ENCODE data around the gene SPTSSB.

Gene SPTSSB

DNA sequence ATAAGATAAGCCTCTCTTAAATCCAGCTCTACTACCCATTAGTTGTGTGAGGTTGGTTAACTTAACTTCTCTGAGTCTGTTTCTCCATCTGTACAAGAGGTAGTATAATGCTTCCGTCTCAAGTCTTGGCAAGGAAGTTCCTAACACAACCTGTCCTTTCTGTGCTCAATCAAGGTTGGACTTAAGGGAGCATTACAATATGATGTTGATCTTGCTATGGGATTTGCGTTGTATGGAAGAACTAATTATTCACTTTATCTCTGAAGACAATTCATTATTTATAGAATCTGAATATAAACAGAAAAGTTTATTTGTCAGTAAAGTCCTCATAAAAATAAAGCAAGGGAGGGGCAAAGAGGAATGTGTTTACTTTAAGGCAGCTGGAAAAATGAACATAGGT, 18.9 kb upstream of the SPTSSB start:
- DNase-seq: no peak

GRCh38 chr3:161389445-161390035, 18.2 kb upstream of the SPTSSB start:
- DNase-seq: no peak

GRCh38 chr3:161388855-161389254, 17.5 kb upstream of the SPTSSB start:
- no peak for DNase-seq

DNA sequence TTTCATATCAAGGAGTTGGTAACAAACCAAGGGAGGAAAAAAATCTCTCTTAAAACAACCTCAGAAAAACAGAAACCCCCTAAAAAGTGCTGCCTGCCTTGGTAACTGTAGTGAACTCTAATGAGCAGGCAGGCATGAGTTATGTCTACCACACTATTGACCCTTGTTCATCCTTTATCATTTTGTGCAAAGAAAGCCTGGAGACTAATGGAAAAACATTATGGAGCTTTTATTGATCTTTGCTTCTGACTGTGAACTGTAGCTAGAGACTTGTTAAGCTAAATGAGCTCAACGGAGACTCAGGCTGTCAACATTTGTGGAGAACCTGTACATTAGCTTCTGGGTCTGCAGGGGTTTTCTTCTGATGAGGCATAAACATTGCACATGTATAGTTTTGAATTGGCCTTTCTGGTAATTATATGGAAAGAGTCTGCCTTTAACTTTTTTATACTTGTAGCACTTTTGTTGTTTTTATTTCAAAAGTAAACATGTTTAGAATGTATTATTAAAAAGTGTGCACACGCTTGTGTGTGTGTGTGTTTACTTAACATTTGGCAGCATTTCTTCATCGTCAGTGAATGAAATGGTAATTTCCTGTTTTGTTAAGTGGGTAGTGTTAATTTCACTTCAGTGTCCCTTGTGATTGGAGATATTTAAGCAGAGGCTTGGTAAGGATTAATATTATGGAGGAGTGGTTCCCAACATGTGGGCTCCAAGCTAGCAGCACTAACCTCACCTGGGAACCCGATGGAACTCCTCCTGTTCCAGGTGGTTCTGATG, 15.9 kb upstream of the SPTSSB start:
- DNase-seq: no peak

DNA sequence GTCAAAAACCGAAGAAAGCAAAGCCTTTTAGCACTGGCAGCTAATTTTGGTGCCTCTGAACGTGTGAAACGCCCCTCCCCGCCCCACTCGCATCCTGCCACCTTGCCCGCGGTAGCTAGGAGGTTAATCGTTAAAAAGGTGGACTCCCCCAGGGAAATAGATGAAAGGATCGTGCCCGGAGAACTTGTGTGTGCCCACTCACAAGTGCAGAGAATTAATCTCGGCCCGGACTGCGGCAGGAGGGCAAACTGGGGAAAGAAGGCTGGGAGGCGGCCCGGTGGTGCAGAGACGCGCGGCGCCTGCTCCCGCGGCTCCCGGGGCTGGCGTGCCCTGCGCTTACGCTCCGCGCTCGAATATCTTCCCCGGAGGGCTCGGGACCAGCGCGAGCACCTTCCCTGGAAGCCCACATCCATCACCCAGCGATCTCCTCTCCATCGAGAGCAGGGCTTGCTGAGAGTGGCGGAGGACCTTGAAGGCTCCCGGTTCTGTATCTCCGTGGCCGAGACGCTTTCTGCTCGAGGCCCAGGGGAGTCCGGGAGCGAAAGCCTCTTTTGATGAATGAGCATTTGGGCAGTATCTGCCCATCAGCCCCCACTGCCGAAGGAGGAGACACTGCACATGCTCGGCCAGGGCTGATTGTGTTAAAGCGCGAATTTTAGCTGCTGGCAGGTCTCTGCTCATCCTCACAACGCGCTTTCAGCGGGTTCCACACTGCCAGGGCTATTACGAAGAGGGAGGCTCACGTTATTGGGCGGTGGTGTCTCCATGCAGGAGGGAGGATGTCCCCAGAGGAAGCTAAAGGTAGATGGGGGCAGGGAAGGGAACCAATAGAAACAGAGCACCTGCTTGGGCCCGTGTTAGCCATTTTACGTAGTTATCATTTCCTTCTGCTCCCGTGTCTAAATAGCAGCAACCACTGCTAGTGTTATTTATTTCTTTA, 1.3 kb upstream of the SPTSSB start:
- DNase-seq: peak; percentile 25 to 31

GRCh38 chr3:161369531-161369930, 1.8 kb downstream of the SPTSSB start:
- DNase-seq: no peak

GRCh38 chr3:161366094-161366493, 5.2 kb downstream of the SPTSSB start:
- no peak for DNase-seq

GRCh38 chr3:161358488-161358887, 12.8 kb downstream of the SPTSSB start:
- no peak for DNase-seq

DNA sequence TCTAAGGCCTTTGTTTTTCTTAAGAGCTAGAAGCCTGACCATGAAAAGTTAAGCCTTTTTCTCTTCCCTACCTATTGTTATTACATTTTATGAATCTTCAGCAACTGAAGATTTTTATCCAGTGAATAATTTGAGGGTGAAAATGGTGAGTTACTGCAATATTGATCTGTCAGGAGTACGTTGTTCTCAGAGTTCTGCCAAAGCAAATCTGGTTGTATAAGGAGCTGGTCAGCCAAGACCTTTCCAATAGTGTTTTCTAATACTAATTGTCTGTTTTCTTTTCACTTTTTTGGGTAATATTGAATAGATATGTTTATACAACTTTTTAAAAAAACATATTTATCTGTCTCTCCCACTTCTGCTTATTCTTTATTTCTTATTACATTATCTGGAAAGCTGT, 15.0 kb downstream of the SPTSSB start:
- DNase-seq: no peak

- DNase-seq: no peak
Observed at GRCh38 chr3:161355508-161355907, 15.8 kb downstream of the SPTSSB start.

DNA sequence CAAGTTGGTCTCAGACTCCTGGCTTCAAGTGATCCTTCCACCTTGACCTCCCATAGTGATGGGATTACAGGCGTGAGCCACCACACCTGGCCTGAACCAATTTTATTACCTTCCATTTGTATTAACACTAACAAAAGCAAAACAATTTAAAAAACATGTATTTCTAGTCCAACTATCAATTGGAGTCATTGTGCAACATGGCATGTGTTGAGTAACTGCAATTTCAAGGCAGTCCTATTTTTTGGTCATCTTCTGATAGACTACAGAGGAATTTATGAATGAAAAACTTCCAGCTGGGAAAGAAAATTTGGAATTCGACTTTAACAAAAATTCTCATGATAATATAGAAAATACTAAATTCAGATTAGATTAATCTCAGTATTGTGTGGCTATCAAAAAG, 16.8 kb downstream of the SPTSSB start:
- DNase-seq: no peak

DNA sequence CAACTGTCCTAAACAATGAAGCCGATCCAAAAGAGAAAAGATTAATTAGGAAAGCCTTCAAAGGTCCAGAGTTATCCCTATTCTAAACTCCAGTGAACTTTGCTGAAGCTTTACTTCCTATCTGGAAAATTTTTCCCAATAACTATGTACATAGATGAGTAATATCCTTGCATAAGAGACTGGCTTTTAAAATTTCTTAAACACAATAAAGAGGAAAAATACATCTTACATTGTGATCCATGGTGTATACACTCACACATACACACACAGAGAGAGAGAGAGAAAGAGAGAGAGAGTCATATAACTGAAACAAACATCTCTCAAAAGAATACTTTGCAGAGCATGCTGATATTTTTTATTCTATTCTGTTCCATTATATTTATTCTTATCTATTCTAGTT, 20.0 kb downstream of the SPTSSB start:
- DNase-seq: no peak

DNA sequence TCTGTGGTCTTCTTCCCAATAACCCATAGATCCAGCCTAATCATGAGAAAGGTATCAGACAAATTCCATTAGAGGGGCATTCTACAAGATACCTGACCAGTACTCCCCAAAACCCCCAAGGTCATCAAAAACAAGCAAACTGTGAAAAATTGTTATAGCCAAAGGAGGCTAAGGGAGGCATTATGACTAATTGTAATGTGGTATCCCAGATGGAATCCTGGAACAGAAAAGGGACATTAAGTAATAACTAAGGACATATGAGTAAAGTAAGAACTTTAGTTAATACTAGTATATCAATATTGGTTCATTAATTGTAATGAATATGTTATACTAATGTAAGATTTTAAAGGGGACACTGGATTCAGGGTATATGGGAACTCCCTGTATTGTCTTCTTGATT, 20.4 kb downstream of the SPTSSB start:
- no peak for DNase-seq

GRCh38 chr3:161349529-161350312, 21.6 kb downstream of the SPTSSB start:
- DNase-seq: peak; percentile 4 to 21

DNA sequence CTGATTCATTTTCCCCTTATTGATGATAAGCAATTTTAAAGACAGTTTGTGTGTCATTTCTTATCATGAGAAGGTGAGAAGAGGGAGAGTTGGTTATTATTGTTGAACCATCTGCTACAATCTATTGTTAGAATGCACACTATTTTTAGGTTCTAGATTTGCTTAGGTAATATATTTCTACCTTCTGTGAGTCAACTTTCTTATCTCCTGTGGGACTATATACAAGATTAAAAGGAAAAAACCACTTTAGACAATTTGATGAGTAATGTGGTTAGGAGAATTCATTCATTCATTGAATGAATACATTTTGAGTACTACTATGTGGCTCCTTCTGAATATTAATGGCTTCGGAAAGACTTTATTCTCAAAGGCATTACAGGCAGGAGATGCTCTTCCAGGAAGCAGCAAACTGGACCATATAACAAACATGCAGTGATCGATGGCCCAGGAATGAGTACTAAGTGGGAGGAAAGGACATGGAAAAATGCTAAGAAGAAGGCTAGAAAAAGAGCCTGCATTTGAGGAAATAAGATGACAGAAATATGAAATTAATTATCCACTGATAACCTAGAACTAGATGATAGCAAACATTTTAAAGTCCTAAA, 22.4 kb downstream of the SPTSSB start:
- no peak for DNase-seq

DNA sequence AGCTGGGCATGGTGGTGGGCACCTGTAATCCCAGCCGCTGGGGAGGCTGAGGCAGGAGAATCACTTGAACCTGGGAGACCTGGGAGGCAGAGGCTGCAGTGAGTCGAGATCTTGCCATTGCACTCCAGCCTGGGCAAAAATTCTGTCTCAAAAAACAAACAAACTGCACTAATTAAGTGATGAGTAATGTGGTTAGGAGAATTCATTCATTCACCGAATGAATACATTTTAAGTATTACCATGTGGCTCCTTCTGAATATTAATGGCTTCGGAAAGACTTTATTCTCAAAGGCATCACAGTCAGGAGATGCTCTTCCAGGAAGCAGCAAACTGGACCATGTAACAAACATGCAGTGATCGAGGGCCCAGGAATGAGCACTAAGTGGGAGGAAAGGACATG, 23.6 kb downstream of the SPTSSB start:
- DNase-seq: no peak

DNA sequence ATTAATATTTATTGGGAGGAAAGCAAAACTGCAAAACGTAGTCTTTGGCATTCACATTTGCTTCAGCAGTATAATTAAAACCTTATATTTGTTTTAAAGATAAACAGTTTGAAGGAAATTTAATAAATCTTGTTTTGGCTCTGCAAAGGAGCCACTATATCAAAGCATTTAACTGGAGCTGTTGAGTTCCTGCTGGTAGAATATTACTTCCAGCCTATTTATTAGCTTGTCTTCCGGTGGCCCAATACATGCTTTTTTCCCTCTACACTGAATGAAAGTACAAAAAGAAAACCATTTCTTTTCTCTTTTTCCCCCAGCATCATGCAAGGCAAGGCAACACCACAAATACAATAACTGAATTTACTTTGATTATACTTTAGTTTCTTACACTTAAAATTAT, 26.3 kb downstream of the SPTSSB start:
- DNase-seq: no peak

DNA sequence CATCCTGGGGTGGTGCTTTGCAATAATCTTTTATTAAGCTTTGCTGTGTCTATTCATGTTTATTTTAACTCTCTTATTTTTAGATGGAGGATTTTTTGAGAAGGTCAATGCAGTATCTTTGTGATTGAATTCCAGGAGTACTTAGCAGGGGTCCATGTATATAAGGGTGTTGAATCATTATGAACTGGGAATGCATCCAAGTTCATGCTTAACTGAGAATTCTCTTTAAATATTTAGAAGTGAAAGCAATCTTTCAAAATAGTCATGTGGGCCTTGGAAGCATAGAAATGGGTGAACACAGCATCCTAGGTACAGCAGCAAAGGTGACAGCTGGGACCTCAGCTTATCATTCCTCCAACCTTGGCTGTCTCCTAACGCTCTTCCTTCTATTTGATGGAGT, 27.3 kb downstream of the SPTSSB start:
- DNase-seq: no peak

GRCh38 chr3:161343540-161343939, 27.8 kb downstream of the SPTSSB start:
- no peak for DNase-seq

DNA sequence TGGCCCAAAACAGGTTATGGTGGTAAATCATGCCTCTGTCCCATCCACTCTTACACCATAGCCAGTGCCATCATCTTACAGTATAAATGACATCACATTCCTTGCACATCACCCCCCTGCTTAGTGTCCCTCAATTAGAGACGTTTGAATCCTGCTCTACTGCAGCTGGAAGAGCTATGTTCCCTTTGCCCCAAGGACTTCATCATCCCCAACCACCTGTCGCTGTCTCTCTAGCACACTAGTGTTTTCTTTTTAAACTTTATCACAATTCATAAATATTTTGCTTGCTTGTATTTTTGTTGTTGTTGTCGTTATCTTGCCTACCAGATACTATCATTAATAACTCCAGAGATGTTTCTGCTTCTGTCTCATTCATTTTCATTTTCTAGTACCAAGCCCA, 28.7 kb downstream of the SPTSSB start:
- no peak for DNase-seq

DNA sequence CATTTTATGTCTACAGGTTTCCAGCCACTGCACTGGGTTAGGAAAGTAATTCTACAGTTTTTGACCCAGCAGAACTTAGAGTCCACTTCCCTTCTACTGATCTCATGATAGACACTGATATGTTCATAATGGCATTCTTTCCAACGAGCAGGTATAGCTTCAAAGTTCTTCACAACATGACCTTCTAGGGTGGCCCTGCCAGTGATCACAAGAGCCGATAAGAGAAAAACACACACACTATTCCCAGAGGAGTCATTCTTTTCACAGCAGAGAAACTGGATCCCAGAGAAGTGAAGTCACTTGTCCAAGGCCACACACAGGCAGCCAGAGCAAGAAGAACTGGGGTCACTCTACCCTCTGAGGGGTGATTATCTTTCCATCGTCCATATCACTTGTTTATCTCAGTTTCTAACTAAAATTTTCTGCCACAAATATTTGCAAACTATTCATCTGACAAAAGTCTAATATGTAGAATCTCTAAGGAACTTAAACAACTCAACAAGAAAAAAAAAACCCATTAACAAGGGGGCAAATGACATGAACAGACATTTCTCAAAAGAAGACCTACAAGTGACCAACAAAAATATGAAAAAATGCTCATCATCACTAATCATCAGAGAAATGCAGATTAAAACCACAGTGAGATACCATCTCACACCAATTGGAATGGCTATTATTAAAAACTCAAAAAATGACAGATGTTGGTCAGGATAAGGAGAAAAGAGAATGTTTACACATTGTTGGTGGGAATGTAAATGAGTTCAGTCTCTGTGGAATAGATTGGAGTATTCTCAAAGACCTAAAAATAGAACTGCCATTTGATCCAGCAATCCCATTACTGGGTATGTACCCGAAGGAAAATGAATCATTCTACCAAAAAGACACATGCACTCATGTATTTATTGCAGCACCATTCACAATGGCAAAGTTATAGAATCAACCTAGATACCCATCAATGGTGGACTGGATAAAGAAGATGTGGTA, 31.5 kb downstream of the SPTSSB start:
- no peak for DNase-seq

Data from stimulated activated CD4-positive, alpha-beta T cell treated with anti-CD3 and anti-CD28 coated beads, Interleukin-2, amount 100 ng/mL, for 24 hours (primary cell).